HepG2 (cell line): ENCODE data around the gene GPER1. TPM values are rescaled to one million over a fixed set of nuclear protein-coding genes. Genes with fewer than 3 reads are reported as not detected.

Experiments
- ATAC-seq: fragments of 200-7000 bp; cut with Tn5 transposase; 3 replicates; pipeline ENCODE4 v1.9.1; 2020; ENCODE audit warnings: mild to moderate bottlenecking, moderate library complexity
- BruUV-seq: library from RNA; stranded (reverse); fragments of 400-500 nt; replicated peaks from 2 replicates; lab custom pipeline; 2021; lab: Mats Ljungman, UMichigan
- CTCF ChIA-PET: fragments of 300-600 bp; formaldehyde crosslinking; extraction: SDS; loops from one replicate; lab custom pipeline; 2021; ENCODE audit warnings: low total read pairs, inconsistent platforms, low intra/inter-chr PET ratio; lab: Yijun Ruan, JAX
- POLR2A ChIA-PET: fragments of 350-600 bp; sonication (Branson Sonifier 250); formaldehyde crosslinking; loops from one replicate; lab custom pipeline; 2020; ENCODE audit warnings: antibody characterized with exemption, inconsistent platforms; lab: Yijun Ruan, JAX
- DNase-seq: peaks from one replicate; pipeline ENCODE4 v3.0.0-alpha.2; 2015; ENCODE audit warnings: low spot score
- FAIRE-seq: peaks from 3 replicates; lab custom pipeline; 2011; peaks lifted over from hg19 to GRCh38; lab: Jason Lieb, UNC
- H2AFZ ChIP-seq: one replicate; pipeline ENCODE4 v1.6.1; 2011; ENCODE audit warnings: low read length, inconsistent platforms
- H3K27ac ChIP-seq: fragments of 300-600 bp; 3 replicates; pipeline ENCODE4 v1.8.0; 2011; ENCODE audit warnings: mixed run types, mild to moderate bottlenecking, mixed read lengths, low read length, inconsistent platforms; ENCODE audit not compliant: insufficient read depth; ENCODE audit errors: extremely low read length
- H3K27me3 ChIP-seq, 2 experiments: fragments of 200-600 bp in 1 of 2; 2 replicates in 1 of 2; 3 replicates in 1 of 2; pipeline versions ENCODE4 v1.6.0 to v1.8.0; 2011; ENCODE audit warnings: low read length in 2 of 2, mild to moderate bottlenecking in 2 of 2, moderate library complexity in 2 of 2, inconsistent platforms in 1 of 2; ENCODE audit not compliant: insufficient read depth in 2 of 2, control insufficient read depth in 1 of 2
- H3K36me3 ChIP-seq, 2 experiments: fragments of 200-600 bp in 1 of 2; replicated peaks in 1 of 2; 2 replicates in 1 of 2; 3 replicates in 1 of 2; pipeline versions ENCODE4 v1.5.1 to v1.8.0; 2011; ENCODE audit warnings: low read length in 2 of 2, inconsistent platforms in 1 of 2; ENCODE audit not compliant: insufficient read depth in 2 of 2, control insufficient read depth in 1 of 2
- H3K4me1 ChIP-seq: 2 replicates; pipeline ENCODE4 v1.5.1; 2012; ENCODE audit warnings: low read length, inconsistent platforms; ENCODE audit not compliant: insufficient read depth
- H3K4me2 ChIP-seq: 2 replicates; pipeline ENCODE4 v1.6.0; 2011; ENCODE audit warnings: low read depth, low read length, inconsistent platforms
- H3K4me3 ChIP-seq, 3 experiments: fragments of 200-600 bp in 1 of 3; sonication (generic), shearing (Covaris generic) in 1 of 3; replicated peaks in 1 of 3; 2 replicates each; pipeline ENCODE4 v1.5.1; 2011 to 2016; ENCODE audit warnings: low read length in 3 of 3, inconsistent platforms in 2 of 3, low read depth in 2 of 3, mild to moderate bottlenecking in 2 of 3, control low read depth in 1 of 3, mixed read lengths in 1 of 3; ENCODE audit not compliant: insufficient read depth in 1 of 3
- H3K79me2 ChIP-seq: one replicate; pipeline ENCODE4 v1.6.1; 2011; ENCODE audit warnings: low read length, inconsistent platforms; ENCODE audit not compliant: insufficient read depth
- H3K9ac ChIP-seq: 2 replicates; pipeline ENCODE4 v1.6.0; 2011; ENCODE audit warnings: mild to moderate bottlenecking, low read depth, low read length, inconsistent platforms; ENCODE audit not compliant: insufficient read depth
- H3K9me3 ChIP-seq: 2 replicates; pipeline ENCODE4 v1.5.1; 2012; ENCODE audit warnings: mild to moderate bottlenecking, low read length
- H4K20me1 ChIP-seq: 2 replicates; pipeline ENCODE4 v1.6.0; 2011; ENCODE audit warnings: inconsistent platforms, mild to moderate bottlenecking, low read length, moderate library complexity; ENCODE audit not compliant: insufficient read depth
- ATRX ChIP-seq: sonication (generic); formaldehyde crosslinking; IDR thresholded peaks from 2 replicates; pipeline ENCODE4 v1.4.0; 2020; ENCODE audit warnings: missing genetic modification reagents, borderline replicate concordance
- BCL6 ChIP-seq: IDR thresholded peaks from 2 replicates; pipeline ENCODE4 v1.6.1; 2016; ENCODE audit warnings: missing genetic modification reagents, missing compliant biosample characterization
- DMAP1 ChIP-seq: IDR thresholded peaks from 2 replicates; pipeline ENCODE4 v1.6.1; 2016
- DNMT3B ChIP-seq: conservative IDR thresholded peaks from 2 replicates; pipeline ENCODE4 v1.6.1; 2016; ENCODE audit warnings: missing biosample characterization, control low read depth
- ETV6 ChIP-seq: sonication (generic); formaldehyde crosslinking; conservative IDR thresholded peaks from 2 replicates; pipeline ENCODE4 v1.4.0; 2020; ENCODE audit warnings: missing genetic modification reagents
- GATA4 ChIP-seq: sonication (generic); IDR thresholded peaks from 2 replicates; pipeline ENCODE4 v1.6.1; 2016; ENCODE audit warnings: antibody characterized with exemption, low read depth, borderline replicate concordance
- HNRNPLL ChIP-seq: fragments of 200-400 bp; formaldehyde crosslinking; IDR thresholded peaks from 2 replicates; pipeline ENCODE4 v1.6.1; 2017; ENCODE audit warnings: mild to moderate bottlenecking, low read depth, low read length; ENCODE audit not compliant: poor library complexity, severe bottlenecking
- HOXA9 ChIP-seq: sonication (generic); formaldehyde crosslinking; IDR thresholded peaks from 2 replicates; pipeline ENCODE4 v1.8.1; 2022; ENCODE audit warnings: missing genetic modification reagents, mild to moderate bottlenecking, moderate library complexity, borderline replicate concordance
- RXRB ChIP-seq: IDR thresholded peaks from 2 replicates; pipeline ENCODE4 v1.6.1; 2016; ENCODE audit warnings: borderline replicate concordance, missing genetic modification reagents, missing compliant biosample characterization
- SMARCE1 ChIP-seq: fragments of 450-650 bp; IDR thresholded peaks from 2 replicates; pipeline ENCODE4 v1.6.1; 2017; ENCODE audit warnings: borderline replicate concordance
- TBX2 ChIP-seq: sonication (generic); formaldehyde crosslinking; IDR thresholded peaks from 2 replicates; pipeline ENCODE4 v1.5.0; 2020; ENCODE audit warnings: missing genetic modification reagents, mild to moderate bottlenecking, borderline replicate concordance
- ZNF468 ChIP-seq: sonication (generic); formaldehyde crosslinking; IDR thresholded peaks from 2 replicates; pipeline ENCODE4 v1.8.0; 2022; ENCODE audit warnings: mild to moderate bottlenecking, moderate library complexity, missing genetic modification reagents
- ZZZ3 ChIP-seq: sonication (generic); formaldehyde crosslinking; IDR thresholded peaks from 2 replicates; pipeline ENCODE4 v1.4.0; 2020; ENCODE audit warnings: missing genetic modification reagents, mild to moderate bottlenecking, borderline replicate concordance
- WGBS: methylation state at CpG from one replicate; pipeline ENCODE4 v1.1.6; 2017; ENCODE audit warnings: low lambda C conversion rate; 5-methylcytosine and 5-hydroxymethylcytosine counted together
- in situ Hi-C: cut with HindIII; loops from 2 replicates; pipeline ENCODE4 v1.10.0; 2017; ENCODE audit warnings: low pct_unique_long_range_greater_than_20kb; ENCODE audit not compliant: extremely low pct_ligation_motif_present
- intact Hi-C: fragments of 100-400 bp; cut with micrococcal nuclease; formaldehyde crosslinking; loops from one replicate; pipeline ENCODE4 v1.10.0; 2022; ENCODE audit not compliant: unreplicated experiment
- polyA plus RNA-seq, 8 experiments: library from polyadenylated mRNA; depleted of rRNA in 3 of 8; stranded (reverse) in 7 of 8; unstranded in 1 of 8; fragments of >200 nt; fragmentation: Illumina TruSeq in 4 of 8; extraction: Trizol in 4 of 8; gene quantifications; 2 replicates each; pipeline versions ENCODE4 v1.2.1 to v1.2.3, GENCODE V29; 2011 to 2016; ENCODE audit warnings: low read depth in 4 of 8, missing spikeins in 1 of 8, mixed read lengths in 1 of 8; ENCODE audit not compliant: insufficient read depth in 1 of 8
- total RNA-seq, 5 experiments: library from RNA; depleted of rRNA; stranded (reverse); fragments of >200 nt; fragmentation: Illumina TruSeq; extraction: Trizol; gene quantifications; 2 replicates each; pipeline ENCODE4 v1.2.3, GENCODE V29; 2016; ENCODE audit warnings: low read depth in 1 of 5
- TF ChIP-seq, protein P1 (sequence below): IDR thresholded peaks from 2 replicates; pipeline ENCODE4 v1.6.1; 2016; ENCODE audit warnings: missing genetic modification reagents, missing compliant biosample characterization
- TF ChIP-seq, protein P2 (sequence below): sonication (generic); formaldehyde crosslinking; IDR thresholded peaks from 2 replicates; pipeline ENCODE4 v1.5.0; 2020; ENCODE audit warnings: mild to moderate bottlenecking, low read depth, missing genetic modification reagents, borderline replicate concordance

GPER1 gene
- total and polyA plus RNA-seq, 2 of the 13 experiments (the other 11 are each of a cell fraction or from before 2014, with no cell fraction given): 12.7 to 19.7 TPM

DNA sequence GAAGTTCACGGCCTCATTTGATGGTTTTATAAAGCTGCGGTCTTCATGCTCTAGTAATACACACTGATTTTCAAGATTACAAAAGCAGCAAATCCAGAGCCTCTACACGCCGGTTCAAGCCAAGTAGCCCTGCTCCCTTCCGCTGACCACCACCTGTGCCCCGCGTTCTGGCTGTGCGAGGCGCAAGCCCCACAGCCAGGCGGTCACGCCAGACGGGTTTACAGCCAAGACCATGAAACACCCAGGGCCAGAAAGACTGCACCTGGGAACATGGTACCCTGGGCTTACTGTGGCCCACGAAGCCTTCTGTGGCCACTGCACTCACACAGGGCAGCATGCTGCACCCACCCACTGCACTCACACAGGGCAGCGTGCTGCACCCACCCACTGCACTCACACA lies 33.6 kb downstream of the GPER1 start:
- peaks cover 9 to 24% of the 10 kb centered on the region in 2 experiments; a peak in 4 of 5 replicates for H3K36me3 ChIP-seq
- H3K27me3 ChIP-seq: no peaks in the 10 kb centered on the region
- TF ChIP-seq HNRNPLL (no peak), SMARCE1 (no peak), ZNF468 (no peak), RXRB (CRISPR knock-in tag) (no peak), DMAP1 (CRISPR knock-in tag) (no peak), ZZZ3 (CRISPR knock-in tag) (no peak), GATA4 (no peak), HOXA9 (CRISPR knock-in tag) (no peak), TBX2 (CRISPR knock-in tag) (no peak), BCL6 (CRISPR knock-in tag) (no peak), ETV6 (CRISPR knock-in tag) (no peak), DNMT3B (CRISPR knock-in tag) (no peak), ATRX (no peak)
- TF ChIP-seq, protein P1, sequence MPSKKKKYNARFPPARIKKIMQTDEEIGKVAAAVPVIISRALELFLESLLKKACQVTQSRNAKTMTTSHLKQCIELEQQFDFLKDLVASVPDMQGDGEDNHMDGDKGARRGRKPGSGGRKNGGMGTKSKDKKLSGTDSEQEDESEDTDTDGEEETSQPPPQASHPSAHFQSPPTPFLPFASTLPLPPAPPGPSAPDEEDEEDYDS (CRISPR knock-in tag): no peak
- TF ChIP-seq, protein P2, sequence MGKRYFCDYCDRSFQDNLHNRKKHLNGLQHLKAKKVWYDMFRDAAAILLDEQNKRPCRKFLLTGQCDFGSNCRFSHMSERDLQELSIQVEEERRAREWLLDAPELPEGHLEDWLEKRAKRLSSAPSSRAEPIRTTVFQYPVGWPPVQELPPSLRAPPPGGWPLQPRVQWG (CRISPR knock-in tag): no peak
- no peaks in the 10 kb centered on the region for H3K9me3 ChIP-seq
- H3K79me2 ChIP-seq: peaks cover 18% of the 10 kb centered on the region
- intact Hi-C loops (no loop called here), in situ Hi-C loops (no loop called here)
- WGBS: 100% methylated on average over 6 of the region's 14 CpGs
- FAIRE-seq (no peak), DNase-seq (no peak), ATAC-seq (no peak)
- ChIA-PET POLR2A (no interaction called here), CTCF (no interaction called here)
- no peak overlapping the region for H3K4me3 ChIP-seq
- H3K27ac ChIP-seq: no peak overlapping the region
- H3K9ac ChIP-seq: no peak overlapping the region
- no peak overlapping the region for H3K4me2 ChIP-seq
- H4K20me1 ChIP-seq: no peaks in the 10 kb centered on the region
- no peak overlapping the region for H2AFZ ChIP-seq
- no TSS peak for BruUV-seq
- no peaks in the 10 kb centered on the region for H3K4me1 ChIP-seq
